Body of pancreas (tissue), 4 donors: ENCODE data around the gene TM2D1.

ENCODE experiments used
- POLR2A ChIP-seq, 3 donors: fragments of 450-650 bp; IDR thresholded peaks; one replicate each; pipeline ENCODE4 v1.6.1; 2016; ENCODE audit warnings: antibody characterized with exemption in 3 of 3, mild to moderate bottlenecking in 2 of 3
- TF ChIP-seq, protein P1 (sequence below), 7 experiments: fragments of 450-650 bp in 4 of 7; fragments of 200-600 bp in 3 of 7; sonication (generic) in 3 of 7; IDR thresholded peaks; one replicate each; pipeline ENCODE4 v1.5.1; 2016 to 2019; ENCODE audit warnings: antibody characterized with exemption in 7 of 7

DNA sequence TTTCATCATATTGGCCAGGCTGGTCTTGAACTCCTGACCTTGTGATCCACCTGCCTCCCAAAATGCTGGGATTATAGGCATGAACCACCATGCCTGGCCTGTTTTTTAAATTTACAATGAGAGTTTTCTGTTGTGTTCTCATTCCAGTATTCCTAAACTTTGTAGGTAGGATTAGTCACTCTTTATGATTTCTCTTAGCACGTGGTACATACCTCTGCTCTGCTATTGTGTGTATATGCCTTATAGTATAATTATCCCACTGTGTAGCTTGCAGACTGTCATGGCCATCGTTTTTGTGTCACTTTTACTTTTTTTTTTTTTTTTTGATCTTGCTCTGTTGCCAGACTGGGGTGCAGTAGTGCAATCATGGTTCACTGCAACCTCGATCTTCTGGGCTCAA lies 31.8 kb upstream of the TM2D1 start:
- no peak for TF ChIP-seq POLR2A (IDR thresholded peaks at IDR 0.05)
- TF ChIP-seq, protein P1, sequence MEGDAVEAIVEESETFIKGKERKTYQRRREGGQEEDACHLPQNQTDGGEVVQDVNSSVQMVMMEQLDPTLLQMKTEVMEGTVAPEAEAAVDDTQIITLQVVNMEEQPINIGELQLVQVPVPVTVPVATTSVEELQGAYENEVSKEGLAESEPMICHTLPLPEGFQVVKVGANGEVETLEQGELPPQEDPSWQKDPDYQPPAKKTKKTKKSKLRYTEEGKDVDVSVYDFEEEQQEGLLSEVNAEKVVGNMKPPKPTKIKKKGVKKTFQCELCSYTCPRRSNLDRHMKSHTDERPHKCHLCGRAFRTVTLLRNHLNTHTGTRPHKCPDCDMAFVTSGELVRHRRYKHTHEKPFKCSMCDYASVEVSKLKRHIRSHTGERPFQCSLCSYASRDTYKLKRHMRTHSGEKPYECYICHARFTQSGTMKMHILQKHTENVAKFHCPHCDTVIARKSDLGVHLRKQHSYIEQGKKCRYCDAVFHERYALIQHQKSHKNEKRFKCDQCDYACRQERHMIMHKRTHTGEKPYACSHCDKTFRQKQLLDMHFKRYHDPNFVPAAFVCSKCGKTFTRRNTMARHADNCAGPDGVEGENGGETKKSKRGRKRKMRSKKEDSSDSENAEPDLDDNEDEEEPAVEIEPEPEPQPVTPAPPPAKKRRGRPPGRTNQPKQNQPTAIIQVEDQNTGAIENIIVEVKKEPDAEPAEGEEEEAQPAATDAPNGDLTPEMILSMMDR (IDR thresholded peaks at IDR 0.05), result no peak
